ENCODE data around the gene ZNF532.
"Not testable (repeated sequence)": the region's sequence is repeated elsewhere in the genome, so short reads cannot be mapped to it uniquely, and the experiment has no call there.

Gene ZNF532, protein sequence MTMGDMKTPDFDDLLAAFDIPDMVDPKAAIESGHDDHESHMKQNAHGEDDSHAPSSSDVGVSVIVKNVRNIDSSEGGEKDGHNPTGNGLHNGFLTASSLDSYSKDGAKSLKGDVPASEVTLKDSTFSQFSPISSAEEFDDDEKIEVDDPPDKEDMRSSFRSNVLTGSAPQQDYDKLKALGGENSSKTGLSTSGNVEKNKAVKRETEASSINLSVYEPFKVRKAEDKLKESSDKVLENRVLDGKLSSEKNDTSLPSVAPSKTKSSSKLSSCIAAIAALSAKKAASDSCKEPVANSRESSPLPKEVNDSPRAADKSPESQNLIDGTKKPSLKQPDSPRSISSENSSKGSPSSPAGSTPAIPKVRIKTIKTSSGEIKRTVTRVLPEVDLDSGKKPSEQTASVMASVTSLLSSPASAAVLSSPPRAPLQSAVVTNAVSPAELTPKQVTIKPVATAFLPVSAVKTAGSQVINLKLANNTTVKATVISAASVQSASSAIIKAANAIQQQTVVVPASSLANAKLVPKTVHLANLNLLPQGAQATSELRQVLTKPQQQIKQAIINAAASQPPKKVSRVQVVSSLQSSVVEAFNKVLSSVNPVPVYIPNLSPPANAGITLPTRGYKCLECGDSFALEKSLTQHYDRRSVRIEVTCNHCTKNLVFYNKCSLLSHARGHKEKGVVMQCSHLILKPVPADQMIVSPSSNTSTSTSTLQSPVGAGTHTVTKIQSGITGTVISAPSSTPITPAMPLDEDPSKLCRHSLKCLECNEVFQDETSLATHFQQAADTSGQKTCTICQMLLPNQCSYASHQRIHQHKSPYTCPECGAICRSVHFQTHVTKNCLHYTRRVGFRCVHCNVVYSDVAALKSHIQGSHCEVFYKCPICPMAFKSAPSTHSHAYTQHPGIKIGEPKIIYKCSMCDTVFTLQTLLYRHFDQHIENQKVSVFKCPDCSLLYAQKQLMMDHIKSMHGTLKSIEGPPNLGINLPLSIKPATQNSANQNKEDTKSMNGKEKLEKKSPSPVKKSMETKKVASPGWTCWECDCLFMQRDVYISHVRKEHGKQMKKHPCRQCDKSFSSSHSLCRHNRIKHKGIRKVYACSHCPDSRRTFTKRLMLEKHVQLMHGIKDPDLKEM (N-terminal part only)

DNA sequence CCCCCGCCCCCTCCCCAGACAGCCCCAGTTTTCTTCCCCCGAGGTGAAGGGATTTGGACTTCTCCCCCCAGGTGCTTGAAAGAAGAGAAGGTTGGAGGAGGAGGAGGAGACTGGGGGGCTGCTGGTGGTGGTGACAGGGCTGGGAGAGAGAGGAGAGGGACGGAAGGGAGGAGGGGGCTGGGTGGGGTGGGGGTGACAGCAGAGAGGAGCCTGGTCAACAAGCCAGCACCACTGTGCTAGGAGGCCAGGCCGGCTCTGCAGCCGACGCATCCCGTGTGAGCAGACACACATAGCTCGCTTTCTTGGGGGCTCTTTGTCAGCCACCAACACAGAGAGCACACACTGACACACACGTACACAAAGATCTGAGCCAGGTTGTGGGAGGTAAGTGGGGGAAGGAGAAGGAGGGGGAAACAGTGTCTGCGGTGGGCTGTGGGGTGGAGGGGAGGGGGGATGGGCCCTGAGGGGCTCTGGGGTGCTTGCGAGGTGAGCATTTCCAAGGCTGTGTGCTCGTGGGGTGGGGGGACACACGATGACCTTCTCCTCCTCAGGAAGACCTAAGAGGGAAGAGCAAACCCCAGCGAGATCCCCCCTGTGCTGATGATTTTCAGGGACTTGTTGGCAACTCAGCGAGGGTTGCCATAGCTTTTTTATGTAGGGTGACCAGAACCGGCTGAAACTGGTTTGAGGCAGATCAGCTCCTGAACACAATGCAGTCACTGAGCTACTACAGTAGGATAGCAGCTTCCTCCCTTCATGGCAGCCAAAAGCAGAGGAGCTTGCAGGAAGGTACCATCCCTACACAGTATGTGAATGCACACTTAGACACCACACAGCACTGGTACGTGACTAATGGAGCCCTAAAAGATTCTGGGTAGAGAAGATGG is at the start of gene ZNF532:
Gene ZNF532, plus strand, starts transcription at position 732 of the 887 bp plus-strand sequence. CDS start 53,411 bp downstream, outside the sequence.
- no peak for FAIRE-seq

DNA sequence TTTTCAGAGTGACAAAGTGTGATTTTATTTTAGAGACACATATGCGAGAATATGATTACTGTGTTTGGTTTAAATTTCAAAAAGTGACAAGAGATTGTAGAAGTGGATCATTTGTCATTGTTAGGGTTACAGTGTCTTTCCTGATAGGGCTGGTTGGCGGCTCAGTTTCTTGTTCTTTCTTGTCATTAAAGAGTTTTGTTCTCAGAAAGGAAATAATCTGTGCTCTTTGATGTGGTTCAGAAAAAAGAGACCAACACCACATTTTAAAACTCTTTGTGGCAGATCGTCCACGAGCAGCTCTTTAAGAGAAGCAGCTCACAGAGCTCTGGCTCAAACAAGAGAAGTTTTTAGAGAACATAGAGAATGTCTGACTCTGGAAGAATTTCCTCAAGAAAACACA is 45.6 kb upstream of the ZNF532 start:
- peak; percentile 50 for FAIRE-seq

DNA sequence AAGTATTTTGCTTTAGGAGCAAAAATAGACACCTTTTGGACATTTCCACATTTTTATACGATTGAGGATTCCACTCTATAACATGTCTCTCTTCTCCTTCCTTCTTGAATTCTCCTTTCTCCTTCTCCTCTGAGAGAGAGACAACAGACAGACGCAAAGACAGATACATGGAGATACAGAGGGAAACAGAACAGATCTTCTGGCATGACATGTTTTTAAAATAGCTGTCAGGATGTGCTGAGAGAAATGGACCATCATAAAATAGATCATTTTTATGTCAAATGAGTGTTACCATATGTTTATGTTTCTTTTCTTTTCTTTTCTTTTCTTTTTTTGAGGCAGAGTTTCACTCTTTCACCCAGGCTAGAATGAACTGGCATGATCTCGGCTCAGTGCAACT is 44.4 kb upstream of the ZNF532 start:
- FAIRE-seq: peak; percentile 95

DNA sequence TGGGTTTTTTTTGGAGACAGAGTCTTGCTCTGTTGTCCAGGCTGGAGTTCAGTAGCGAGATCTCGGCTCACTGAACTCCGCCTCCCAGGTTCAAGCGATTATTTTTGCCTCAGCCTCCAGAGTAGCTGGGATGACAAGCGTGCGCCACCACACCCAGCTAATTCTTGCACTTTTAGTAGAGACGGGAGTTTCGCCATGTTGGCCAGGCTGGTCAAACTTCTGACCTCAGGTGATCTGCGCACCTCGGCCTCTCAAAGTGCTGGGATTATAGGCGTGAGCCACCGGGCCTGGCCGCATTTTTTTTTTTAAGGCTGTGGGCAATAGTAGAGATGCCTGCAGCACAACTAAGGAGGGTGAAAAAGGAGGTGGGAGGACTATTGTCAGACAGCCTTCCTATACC is 41.7 kb upstream of the ZNF532 start:
- no peak for FAIRE-seq

DNA sequence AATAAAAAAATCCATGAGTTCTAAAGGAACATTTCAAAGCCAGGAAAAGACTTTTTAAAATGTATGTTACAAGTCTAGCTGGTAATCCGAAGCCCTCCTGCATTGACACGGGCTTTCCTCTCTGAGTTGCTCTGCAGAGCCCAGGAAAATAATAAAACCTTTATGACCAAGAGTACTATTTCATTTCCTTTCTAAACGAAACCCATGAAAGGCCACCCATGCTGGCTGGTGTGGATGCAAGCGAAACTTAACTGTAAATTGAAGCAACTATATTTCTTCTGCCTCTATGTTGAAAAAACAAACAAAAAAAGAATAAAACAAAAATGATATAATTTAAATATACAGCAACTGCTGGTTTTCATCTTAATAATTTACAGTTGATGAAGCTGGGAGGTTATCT is 41.3 kb upstream of the ZNF532 start:
- FAIRE-seq: peak; percentile 97

DNA sequence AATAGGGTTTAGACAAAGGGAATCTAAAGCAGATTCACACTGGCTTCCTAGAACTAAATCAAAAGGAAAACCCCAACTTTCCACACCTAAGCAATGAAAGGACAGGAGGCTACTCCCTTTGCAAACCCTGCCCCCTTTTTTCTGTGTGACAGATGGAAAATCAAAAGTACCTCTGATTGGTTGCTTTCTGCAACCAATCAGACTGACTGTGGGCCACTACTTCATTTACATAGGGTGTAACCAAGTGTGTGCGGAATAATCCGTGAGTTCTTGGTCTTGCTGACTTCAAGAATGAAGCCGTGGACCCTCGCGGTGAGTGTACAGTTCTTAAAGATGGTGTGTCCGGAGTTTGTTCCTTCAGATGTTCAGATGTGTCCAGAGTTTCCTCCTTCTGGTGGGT is 37.8 kb upstream of the ZNF532 start:
- not testable (repeated sequence) for FAIRE-seq

DNA sequence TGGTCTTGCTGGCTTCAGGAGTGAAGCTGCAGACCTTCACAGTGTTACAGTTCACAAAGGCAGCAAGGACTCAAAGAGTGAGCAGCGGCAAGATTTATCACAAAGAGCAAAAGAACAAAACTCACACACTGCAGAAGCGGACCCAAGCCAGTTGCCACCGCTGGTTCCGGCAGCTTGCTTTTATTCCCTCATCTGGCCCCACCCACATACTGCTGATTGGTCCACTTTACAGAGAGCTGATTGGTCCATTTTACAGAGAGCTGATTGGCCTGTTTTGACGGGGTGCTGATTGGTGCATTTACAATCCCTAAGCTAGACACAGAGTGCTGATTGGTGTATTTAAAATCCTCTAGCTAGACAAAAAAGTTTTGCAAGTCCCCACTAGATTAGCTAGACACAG is 37.2 kb upstream of the ZNF532 start:
- no peak for FAIRE-seq

DNA sequence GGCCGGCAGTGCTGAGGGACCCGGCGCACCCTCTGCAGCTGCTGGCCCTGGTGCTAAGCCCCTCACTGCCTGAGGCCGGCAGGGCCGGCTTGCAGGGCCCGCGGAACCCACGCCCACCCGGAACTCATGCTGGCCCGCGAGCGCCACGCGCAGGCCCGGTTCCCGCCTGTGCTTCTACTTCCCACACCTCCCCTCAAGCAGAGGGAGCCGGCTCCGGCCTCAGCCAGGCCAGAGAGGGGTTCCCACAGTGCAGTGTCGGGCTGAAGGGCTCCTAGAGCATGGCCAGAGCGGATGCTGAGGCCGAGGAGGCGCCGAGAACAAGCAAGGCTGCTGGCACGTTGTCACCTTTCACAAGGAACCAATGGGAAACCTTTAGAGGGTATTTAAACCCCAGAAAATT is 36.8 kb upstream of the ZNF532 start:
- FAIRE-seq: no peak

DNA sequence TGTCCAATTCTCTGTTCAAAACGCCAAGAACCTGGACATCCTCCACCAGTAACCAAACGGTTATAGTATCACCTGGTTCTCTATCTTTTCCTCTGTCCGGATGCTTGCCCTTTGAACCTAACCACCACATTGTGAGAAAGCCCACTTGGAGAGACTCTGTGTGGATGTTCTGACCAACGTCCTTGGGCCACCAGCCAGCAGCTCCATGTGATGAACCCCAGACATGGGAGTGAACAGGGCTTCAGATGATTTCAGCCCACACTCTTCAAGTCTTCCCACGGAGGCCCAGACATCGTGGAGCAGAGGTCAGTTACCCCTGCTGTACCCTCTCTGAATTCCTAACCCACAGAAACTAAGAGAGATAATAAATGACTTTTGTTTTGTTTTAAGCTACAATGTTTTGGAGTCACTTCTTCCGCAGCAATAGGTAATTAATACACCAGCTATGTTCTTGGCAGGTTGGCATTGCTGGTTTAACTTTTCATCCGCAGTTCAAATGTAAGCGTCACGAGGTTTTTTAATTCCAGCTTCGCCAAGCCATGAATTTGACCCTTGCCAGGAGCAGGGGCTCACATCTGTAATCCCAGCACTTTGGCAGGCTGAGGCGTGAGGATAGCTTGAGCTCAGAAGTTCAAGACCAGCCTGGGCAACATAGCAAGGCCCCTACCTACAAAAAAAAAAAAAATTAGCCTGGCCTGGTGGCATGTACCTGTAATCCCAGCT is 36.1 kb upstream of the ZNF532 start:
- FAIRE-seq: no peak

DNA sequence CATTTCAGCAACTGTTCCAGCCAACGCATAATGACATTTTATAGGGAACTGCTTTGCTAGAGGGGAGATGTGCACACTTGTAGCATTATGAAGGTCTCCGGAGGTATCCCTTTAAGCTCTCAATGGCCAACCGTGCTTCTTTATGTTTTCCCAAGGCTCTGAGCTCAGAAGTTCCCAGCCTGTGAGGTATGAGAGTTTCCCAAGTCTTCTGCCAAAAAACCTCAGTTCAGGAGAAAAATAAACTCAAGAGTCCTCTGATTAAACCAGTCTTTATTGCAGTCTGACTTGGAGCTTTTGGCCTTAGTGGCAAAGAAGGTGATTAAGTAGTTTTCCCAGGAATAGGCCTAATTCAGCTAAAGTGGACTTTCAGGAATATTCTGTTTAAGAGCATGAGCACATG is 35.4 kb upstream of the ZNF532 start:
- no peak for FAIRE-seq

DNA sequence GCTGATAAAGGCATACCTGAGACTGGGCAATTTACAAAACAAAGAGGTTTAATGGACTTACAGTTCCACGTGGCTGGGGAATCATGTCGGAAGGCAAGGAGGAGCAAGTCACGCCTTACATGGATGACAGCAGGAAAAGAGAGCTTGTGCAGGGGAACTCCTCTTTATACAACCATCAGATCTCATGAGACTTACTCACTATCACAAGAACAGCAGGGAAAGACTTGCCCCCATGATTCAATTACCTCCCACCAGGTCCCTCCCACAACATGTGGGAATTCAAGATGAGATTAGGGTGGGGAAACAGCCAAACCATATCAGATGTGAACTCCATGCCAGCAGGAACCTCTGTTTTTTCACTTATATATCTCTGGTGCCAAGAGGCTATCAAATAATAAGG is 34.8 kb upstream of the ZNF532 start:
- FAIRE-seq: not testable (repeated sequence)

DNA sequence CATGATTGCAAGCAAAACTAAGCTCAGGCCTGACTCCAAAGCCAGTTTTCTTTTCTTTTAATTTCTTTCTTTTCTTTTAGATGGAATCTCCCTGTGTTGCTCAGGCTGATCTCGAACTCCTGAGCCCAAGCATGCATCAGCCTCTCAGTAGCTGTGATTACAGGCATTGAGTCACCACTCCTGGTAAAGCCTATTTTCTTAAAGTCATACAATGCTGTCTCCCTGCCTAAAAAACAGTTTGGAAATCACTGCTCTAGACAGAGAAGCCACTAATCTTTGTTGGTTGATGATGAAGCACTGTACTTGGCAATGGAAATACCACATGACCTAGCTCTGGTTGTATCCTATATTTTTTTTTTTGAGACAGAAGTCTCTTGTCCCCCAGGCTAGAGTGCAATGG is 33.1 kb upstream of the ZNF532 start:
- no peak for FAIRE-seq

DNA sequence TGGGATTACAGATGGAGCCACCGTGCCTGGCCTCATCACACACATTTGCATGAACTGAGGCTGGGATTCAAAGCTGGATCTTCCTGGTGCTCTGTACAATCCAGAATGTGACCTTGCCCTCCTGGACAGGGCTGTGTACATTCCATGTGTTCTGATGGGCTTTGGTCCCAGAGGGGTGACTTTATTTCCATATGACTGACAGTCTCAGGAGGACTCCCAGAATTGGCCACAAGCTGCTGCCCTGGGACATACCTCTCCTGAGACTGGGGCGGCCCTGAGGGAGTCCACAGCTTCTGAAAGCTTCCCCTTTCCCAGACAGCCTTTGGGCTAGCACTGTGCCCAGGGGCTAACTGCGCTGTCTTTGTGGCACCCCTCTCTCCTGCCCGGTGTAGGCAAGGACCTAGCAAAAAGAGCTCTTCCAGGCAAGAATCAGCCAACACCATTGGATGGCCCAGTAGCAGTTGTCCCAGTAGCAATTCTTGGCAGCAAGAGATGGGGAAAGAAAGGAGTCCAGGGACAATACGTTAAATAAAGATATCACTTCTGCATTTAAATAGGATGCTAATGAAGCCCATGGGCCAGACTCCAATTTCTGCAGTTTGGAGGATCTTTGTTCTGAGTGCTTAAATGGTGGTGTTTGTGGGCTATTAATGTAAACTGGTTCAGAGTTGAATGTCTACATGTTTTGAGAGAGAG is 26.4 kb upstream of the ZNF532 start:
- FAIRE-seq: no peak

DNA sequence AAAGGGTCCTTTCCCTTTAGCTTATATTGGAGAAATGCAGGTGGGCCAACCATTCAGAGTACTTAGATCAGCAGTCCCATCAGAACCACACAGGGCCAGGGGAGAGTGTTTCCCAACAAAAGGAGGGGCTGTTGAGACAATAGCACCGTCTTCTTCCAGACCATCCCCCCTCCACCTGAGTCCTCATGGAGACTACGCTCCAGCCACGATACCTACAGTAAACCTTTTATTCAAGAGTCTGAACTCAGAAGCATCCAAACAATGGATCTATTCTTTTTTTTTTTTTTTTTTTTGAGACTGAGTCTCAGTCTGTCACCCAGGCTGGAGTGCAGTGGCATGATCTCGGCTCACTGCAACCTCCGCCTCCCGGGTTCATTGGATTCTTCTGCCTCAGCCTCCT is 25.7 kb upstream of the ZNF532 start:
- no peak for FAIRE-seq

DNA sequence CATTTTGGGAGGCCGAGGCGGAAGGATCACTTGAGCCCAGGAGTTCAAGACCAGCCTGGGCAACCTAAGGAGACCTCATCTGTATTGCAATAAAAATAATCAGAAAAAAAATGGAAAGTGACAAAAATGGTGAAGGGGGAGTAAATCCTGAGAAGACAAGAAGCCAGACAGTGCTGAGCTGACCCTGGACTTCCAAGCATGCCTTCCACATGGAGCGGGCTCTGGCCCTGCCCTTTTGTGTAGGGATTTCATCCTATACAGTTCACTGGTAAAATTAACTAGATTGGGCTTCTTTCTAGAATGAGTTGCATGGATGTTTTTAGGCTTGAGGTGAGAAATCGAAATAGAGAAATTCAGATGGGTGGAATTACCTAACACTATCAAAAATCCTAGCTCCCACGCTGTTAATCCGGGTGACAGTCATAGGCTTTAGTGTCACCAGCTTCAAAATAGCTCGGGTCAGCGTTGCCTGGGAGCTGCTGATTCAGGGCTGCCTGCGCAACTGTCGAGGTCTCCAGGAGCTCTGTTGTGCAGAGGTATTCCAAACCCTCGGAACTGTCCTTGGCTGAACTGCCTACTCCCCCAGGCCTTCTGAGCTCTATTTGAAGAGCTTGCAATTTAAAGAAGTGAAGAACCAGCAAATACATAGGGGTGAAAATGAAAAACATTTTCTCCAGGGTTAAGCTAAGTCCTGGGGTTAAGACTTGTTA is 21.5 kb upstream of the ZNF532 start:
- FAIRE-seq: no peak

DNA sequence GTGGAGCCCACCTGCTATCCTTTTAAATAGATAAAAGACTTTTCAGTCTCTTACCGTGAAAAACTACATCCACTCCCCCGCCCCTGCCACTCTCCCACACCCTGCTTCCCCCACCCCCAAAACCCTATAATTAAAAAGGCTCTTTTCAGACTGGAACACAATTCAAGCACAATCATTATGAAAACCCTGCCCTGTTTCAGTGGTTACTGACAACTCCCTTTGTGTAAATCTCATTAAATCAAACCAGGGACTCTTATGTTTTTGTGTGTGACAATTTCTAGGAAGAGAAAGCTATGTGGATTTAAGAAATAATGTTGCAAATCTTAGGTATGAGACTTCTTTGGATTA is 21.0 kb upstream of the ZNF532 start:
- FAIRE-seq: no peak

DNA sequence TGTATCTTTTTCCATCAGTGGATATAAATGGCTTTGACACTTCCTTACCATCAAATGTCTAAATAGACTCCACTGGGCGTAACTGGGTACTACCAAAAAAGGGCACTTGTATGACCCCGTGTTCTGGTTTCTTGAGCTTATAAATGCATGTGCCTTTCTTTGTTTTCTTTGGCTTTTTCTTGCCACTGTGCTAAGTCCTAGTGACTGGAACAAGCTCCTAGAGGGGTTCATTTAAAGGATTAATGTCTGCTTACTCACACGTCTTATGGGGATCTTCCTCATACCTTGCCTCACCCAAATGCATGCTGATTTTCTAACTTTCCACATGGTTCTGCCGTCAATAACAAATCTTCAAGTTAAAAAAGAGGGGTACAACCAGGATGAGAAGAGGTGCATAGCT is 19.8 kb upstream of the ZNF532 start:
- FAIRE-seq: no peak

DNA sequence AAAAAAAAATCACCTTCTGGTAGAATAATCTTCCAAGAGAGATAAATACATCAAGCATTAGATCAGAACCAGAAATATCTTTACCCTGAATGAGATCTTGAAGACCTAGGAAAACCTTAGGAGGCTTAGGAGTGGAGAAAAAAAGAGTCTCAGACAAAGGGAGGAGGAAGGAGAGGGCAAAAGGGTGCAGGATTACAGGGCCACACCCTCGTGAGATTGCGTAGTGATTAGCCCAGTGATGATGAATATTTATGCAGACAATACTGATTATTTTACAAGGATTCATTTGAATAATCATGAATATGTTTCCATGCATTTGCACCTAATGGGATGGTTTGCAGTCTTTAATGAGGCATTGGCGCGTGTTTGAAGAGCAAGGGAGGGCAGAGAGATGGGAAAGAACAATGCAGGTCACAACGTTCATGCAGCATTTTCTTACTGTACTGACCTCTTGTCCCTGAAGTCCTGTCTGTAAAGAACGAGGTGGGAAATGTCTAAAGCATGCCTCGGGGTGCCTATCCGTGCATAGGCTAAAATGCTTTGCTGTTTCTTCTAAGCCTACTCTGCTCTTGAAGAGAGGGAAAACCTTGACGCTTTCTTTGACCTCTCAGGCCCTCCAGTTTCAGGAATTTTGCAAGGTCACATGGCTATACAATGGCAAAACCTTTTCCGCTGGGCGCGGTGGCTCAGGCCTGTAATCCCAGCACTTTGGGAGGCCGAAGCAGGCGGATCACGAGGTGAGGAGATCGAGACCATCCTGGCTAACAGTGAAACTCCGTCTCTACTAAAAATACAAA is 18.6 kb upstream of the ZNF532 start:
- no peak for FAIRE-seq

DNA sequence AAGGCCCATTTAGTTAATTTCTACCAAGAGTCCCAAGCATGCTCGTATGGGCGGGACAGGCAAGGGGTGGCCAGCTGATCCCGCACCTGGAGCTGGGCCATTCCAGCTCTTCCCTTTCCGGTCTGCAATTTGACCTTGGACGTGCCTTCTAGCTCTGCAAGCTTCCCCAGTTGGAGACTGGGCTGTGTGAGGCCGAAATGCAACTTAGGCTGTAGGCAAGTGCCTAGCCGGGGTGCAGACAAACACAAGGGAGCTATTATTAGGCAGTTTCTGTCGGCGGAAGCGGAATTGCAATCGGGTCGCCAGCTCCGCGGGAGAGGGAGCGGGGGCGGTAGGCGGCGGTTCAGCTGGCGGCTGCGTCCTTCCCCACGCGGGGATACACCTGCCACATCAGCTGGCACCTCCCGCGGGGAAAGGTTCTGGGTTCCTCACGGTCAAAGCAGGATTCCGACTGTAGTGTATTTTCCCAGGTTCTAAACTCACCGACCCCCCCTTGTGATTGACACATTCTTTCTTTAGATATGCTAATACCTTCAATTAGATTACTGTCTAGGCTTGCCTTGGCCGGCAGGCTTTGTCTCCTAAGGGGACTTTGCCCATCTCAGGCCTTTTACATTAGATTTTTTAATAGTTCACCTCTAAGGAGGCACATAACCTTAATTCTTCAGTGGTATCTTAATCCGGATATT is 17.1 kb upstream of the ZNF532 start:
- FAIRE-seq: no peak

Measured in endometrium (tissue), 2 donors.